A549 (cell line): Measurements from ENCODE around the gene GALNT7.
"Not testable (repeated sequence)": the region's sequence is repeated elsewhere in the genome, so short reads cannot be mapped to it uniquely, and the experiment has no call there.

Experiments used
- EHMT2 ChIP-seq: fragments of 200-600 bp; sonication (generic); IDR thresholded peaks from 2 replicates; pipeline ENCODE4 v1.6.1; 2016; ENCODE audit warnings: antibody characterized with exemption, low read depth, mild to moderate bottlenecking, moderate library complexity
- ELK1 ChIP-seq: fragments of 150-350 bp; IDR thresholded peaks from 2 replicates; pipeline ENCODE4 v1.6.1; 2014; ENCODE audit warnings: low read depth, mild to moderate bottlenecking, low read length
- EP300 ChIP-seq, 2 experiments: fragments of >200 bp; sonication (Bioruptor Twin); formaldehyde crosslinking; IDR thresholded peaks; 2 replicates in 1 of 2; 3 replicates in 1 of 2; pipeline ENCODE4 v1.6.1; 2016 to 2017
- MAFK ChIP-seq: fragments of 450-650 bp; IDR thresholded peaks from 2 replicates; pipeline ENCODE4 v1.6.1; 2014; ENCODE audit not compliant: partially characterized antibody
- MAZ ChIP-seq: fragments of 150-350 bp; IDR thresholded peaks from 2 replicates; pipeline ENCODE4 v1.6.1; 2014; ENCODE audit warnings: antibody characterized with exemption, low read depth, low read length, borderline replicate concordance
- MYC ChIP-seq: IDR thresholded peaks from 2 replicates; pipeline ENCODE4 v1.6.1; 2012; ENCODE audit warnings: mild to moderate bottlenecking, inconsistent platforms, low read length, improper control_type of control experiment, borderline replicate concordance
- POLR2A ChIP-seq: IDR thresholded peaks from 2 replicates; pipeline ENCODE4 v1.6.1; 2012; ENCODE audit warnings: mild to moderate bottlenecking, low read length
- RAD21 ChIP-seq, 2 experiments: fragments of >200 bp in 1 of 2; sonication (Bioruptor Twin) in 1 of 2; formaldehyde crosslinking in 1 of 2; IDR thresholded peaks in 1 of 2; conservative IDR thresholded peaks in 1 of 2; 2 replicates in 1 of 2; 3 replicates in 1 of 2; pipeline ENCODE4 v1.6.1; 2012 to 2018; ENCODE audit warnings: inconsistent platforms in 1 of 2
- RFX5 ChIP-seq: fragments of 450-650 bp; IDR thresholded peaks from 2 replicates; pipeline ENCODE4 v1.7.1; 2014; ENCODE audit warnings: antibody characterized with exemption, mild to moderate bottlenecking, moderate library complexity
- SMC3 ChIP-seq: fragments of >200 bp; sonication (Bioruptor Twin); formaldehyde crosslinking; IDR thresholded peaks from 3 replicates; pipeline ENCODE4 v1.6.1; 2018; ENCODE audit warnings: inconsistent platforms
- USF2 ChIP-seq: fragments of 450-650 bp; IDR thresholded peaks from 2 replicates; pipeline ENCODE4 v1.6.1; 2014; ENCODE audit warnings: antibody characterized with exemption
- TF ChIP-seq, protein P1 (sequence below): fragments of >200 bp; sonication (Bioruptor Twin); formaldehyde crosslinking; IDR thresholded peaks from 3 replicates; pipeline ENCODE4 v1.5.1; 2016
- TF ChIP-seq, protein P2 (sequence below): fragments of 200-600 bp; sonication (generic); IDR thresholded peaks from 2 replicates; pipeline ENCODE4 v1.6.1; 2016; ENCODE audit warnings: antibody characterized with exemption, mild to moderate bottlenecking, moderate library complexity
- TF ChIP-seq, protein P3 (sequence below): IDR thresholded peaks from 2 replicates; pipeline ENCODE4 v1.6.1; 2012

GRCh38 chr4:173183659-173184247 lies 15.1 kb downstream of the GALNT7 start:
- TF ChIP-seq, protein P1, sequence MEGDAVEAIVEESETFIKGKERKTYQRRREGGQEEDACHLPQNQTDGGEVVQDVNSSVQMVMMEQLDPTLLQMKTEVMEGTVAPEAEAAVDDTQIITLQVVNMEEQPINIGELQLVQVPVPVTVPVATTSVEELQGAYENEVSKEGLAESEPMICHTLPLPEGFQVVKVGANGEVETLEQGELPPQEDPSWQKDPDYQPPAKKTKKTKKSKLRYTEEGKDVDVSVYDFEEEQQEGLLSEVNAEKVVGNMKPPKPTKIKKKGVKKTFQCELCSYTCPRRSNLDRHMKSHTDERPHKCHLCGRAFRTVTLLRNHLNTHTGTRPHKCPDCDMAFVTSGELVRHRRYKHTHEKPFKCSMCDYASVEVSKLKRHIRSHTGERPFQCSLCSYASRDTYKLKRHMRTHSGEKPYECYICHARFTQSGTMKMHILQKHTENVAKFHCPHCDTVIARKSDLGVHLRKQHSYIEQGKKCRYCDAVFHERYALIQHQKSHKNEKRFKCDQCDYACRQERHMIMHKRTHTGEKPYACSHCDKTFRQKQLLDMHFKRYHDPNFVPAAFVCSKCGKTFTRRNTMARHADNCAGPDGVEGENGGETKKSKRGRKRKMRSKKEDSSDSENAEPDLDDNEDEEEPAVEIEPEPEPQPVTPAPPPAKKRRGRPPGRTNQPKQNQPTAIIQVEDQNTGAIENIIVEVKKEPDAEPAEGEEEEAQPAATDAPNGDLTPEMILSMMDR: not testable (repeated sequence)
- not testable (repeated sequence) for TF ChIP-seq EHMT2; RAD21 (conservative IDR thresholded peaks at IDR 0.05 in 1 of 2, IDR thresholded peaks at IDR 0.05 in 1 of 2); MAFK; ELK1; MYC; SMC3; POLR2A; MAZ; EP300 (IDR thresholded peaks at IDR 0.05); USF2; RFX5
- TF ChIP-seq, protein P2, sequence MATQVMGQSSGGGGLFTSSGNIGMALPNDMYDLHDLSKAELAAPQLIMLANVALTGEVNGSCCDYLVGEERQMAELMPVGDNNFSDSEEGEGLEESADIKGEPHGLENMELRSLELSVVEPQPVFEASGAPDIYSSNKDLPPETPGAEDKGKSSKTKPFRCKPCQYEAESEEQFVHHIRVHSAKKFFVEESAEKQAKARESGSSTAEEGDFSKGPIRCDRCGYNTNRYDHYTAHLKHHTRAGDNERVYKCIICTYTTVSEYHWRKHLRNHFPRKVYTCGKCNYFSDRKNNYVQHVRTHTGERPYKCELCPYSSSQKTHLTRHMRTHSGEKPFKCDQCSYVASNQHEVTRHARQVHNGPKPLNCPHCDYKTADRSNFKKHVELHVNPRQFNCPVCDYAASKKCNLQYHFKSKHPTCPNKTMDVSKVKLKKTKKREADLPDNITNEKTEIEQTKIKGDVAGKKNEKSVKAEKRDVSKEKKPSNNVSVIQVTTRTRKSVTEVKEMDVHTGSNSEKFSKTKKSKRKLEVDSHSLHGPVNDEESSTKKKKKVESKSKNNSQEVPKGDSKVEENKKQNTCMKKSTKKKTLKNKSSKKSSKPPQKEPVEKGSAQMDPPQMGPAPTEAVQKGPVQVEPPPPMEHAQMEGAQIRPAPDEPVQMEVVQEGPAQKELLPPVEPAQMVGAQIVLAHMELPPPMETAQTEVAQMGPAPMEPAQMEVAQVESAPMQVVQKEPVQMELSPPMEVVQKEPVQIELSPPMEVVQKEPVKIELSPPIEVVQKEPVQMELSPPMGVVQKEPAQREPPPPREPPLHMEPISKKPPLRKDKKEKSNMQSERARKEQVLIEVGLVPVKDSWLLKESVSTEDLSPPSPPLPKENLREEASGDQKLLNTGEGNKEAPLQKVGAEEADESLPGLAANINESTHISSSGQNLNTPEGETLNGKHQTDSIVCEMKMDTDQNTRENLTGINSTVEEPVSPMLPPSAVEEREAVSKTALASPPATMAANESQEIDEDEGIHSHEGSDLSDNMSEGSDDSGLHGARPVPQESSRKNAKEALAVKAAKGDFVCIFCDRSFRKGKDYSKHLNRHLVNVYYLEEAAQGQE: not testable (repeated sequence)
- TF ChIP-seq, protein P3, sequence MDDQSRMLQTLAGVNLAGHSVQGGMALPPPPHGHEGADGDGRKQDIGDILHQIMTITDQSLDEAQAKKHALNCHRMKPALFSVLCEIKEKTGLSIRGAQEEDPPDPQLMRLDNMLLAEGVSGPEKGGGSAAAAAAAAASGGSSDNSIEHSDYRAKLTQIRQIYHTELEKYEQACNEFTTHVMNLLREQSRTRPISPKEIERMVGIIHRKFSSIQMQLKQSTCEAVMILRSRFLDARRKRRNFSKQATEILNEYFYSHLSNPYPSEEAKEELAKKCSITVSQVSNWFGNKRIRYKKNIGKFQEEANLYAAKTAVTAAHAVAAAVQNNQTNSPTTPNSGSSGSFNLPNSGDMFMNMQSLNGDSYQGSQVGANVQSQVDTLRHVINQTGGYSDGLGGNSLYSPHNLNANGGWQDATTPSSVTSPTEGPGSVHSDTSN: not testable (repeated sequence)
